CMK (cell line): ENCODE results near the gene ZNF883.
A peak's percentile ranks its signal among the peaks of the same experiment; 100 is the strongest.
"Not testable (repeated sequence)": the region's sequence is repeated elsewhere in the genome, so short reads cannot be mapped to it uniquely, and the experiment has no call there.

Experiments
- DNase-seq: peaks from one replicate; pipeline ENCODE4 v3.0.0-alpha.2; 2010; ENCODE audit warnings: low read depth

ZNF883 gene

GRCh38 chr9:113011911-113012381 is at the start of gene ZNF883:
Gene ZNF883, minus strand, starts transcription at chr9:113012192.
- no peak for DNase-seq

GRCh38 chr9:113061072-113061850 is 49.3 kb upstream of the ZNF883 start:
- not testable (repeated sequence) for DNase-seq

GRCh38 chr9:113059581-113060284 is 47.7 kb upstream of the ZNF883 start:
- not testable (repeated sequence) for DNase-seq

- DNase-seq: no peak
Measured at GRCh38 chr9:113057193-113057592, 45.2 kb upstream of the ZNF883 start.

GRCh38 chr9:113056191-113057106 is 44.5 kb upstream of the ZNF883 start, which contains the start of gene ZFP37:
Gene ZFP37, minus strand, starts transcription at chr9:113056724. Its CDS starts 36 bp downstream, at chr9:113056688.
- peak; percentile 81 for DNase-seq

GRCh38 chr9:113042884-113043657 is 31.1 kb upstream of the ZNF883 start:
- DNase-seq: no peak

GRCh38 chr9:113026200-113026599 is 14.2 kb upstream of the ZNF883 start:
- no peak for DNase-seq

GRCh38 chr9:113018247-113018646 is 6.3 kb upstream of the ZNF883 start:
- DNase-seq: no peak

GRCh38 chr9:113012492-113012891 is 500 bp upstream of the ZNF883 start:
- DNase-seq: no peak

- no peak for DNase-seq
Measured at GRCh38 chr9:113005777-113006176, 6.2 kb downstream of the ZNF883 start.

GRCh38 chr9:112997236-112997941 is 14.6 kb downstream of the ZNF883 start:
- DNase-seq: no peak

- DNase-seq: no peak
Measured at GRCh38 chr9:112971415-112971814, 40.6 kb downstream of the ZNF883 start.

GRCh38 chr9:112970939-112971338 is 41.1 kb downstream of the ZNF883 start:
- no peak for DNase-seq

- peak; percentile 76 for DNase-seq
Measured at GRCh38 chr9:112969730-112970129, 42.3 kb downstream of the ZNF883 start.

- no peak for DNase-seq
Measured at GRCh38 chr9:112955550-112955949, 56.4 kb downstream of the ZNF883 start.

GRCh38 chr9:112945620-112946208 is 66.3 kb downstream of the ZNF883 start:
- DNase-seq: no peak

- no peak for DNase-seq
Measured at GRCh38 chr9:112939418-112939817, 72.6 kb downstream of the ZNF883 start.

- DNase-seq: peak; percentile 44
Measured at GRCh38 chr9:112933696-112934095, 78.3 kb downstream of the ZNF883 start.

GRCh38 chr9:112925058-112925641 is 86.8 kb downstream of the ZNF883 start:
- DNase-seq: peak; percentile 20

- peak; percentile 51 for DNase-seq
Measured at GRCh38 chr9:112921549-112921948, 90.4 kb downstream of the ZNF883 start.
